Transverse colon (tissue), 4 donors: ENCODE data around the gene OXTR. TPM values are rescaled to one million over a fixed set of nuclear protein-coding genes. Genes with fewer than 3 reads are reported as not detected.
"Not testable (repeated sequence)": the region's sequence is repeated elsewhere in the genome, so short reads cannot be mapped to it uniquely, and the experiment has no call there.

ENCODE experiments used
- DNase-seq: peaks from one replicate; pipeline ENCODE4 v3.0.0-alpha.2; 2019
- H3K27ac ChIP-seq, 4 donors: fragments of 200-600 bp; sonication (generic); 2 replicates each; pipeline ENCODE4 v1.5.1; 2016 to 2018; ENCODE audit warnings: inconsistent platforms in 4 of 4
- H3K27me3 ChIP-seq: fragments of 200-600 bp; sonication (generic); 2 replicates; pipeline ENCODE4 v1.5.1; 2017; ENCODE audit warnings: inconsistent platforms
- H3K36me3 ChIP-seq, 4 donors: fragments of 200-600 bp; sonication (generic); 2 replicates each; pipeline ENCODE4 v1.5.1; 2017 to 2019; ENCODE audit warnings: inconsistent platforms in 4 of 4
- H3K4me1 ChIP-seq, 4 donors: fragments of 200-600 bp; sonication (generic); 2 replicates each; pipeline ENCODE4 v1.5.1; 2017 to 2020; ENCODE audit warnings: inconsistent platforms in 4 of 4
- H3K4me3 ChIP-seq, 4 donors: fragments of 200-600 bp; sonication (generic); 1 replicate in 1 of 4; 2 replicates in 3 of 4; pipeline versions ENCODE4 v1.5.1 to v1.6.1; 2017 to 2019; ENCODE audit warnings: inconsistent platforms in 4 of 4
- H3K9me3 ChIP-seq, 2 donors: fragments of 200-600 bp; sonication (generic); 2 replicates each; pipeline ENCODE4 v1.5.1; 2017 to 2019; ENCODE audit warnings: inconsistent platforms in 2 of 2
- EP300 ChIP-seq: sonication (generic); formaldehyde crosslinking; IDR thresholded peaks from one replicate; pipeline ENCODE4 v1.6.1; 2017; ENCODE audit warnings: antibody characterized with exemption, low read depth
- POLR2A ChIP-seq: fragments of 450-650 bp; IDR thresholded peaks from one replicate; pipeline ENCODE4 v1.6.1; 2016; ENCODE audit warnings: antibody characterized with exemption, mild to moderate bottlenecking, moderate library complexity
- POLR2AphosphoS5 ChIP-seq, 3 donors: sonication (generic); formaldehyde crosslinking; IDR thresholded peaks; one replicate each; pipeline ENCODE4 v1.6.1; 2016; ENCODE audit warnings: antibody characterized with exemption in 3 of 3
- WGBS, 2 donors: methylation state at CpG; one replicate each; pipeline ENCODE4 v1.1.5; 2018; ENCODE audit warnings: low coverage in 1 of 2; 5-methylcytosine and 5-hydroxymethylcytosine counted together
- in situ Hi-C, 4 donors: fragments of 200-750 bp; cut with MboI; loops; one replicate each; pipeline versions ENCODE4 v1.15.0 to v1.15.1; 2017; ENCODE audit warnings: low sequenced_read_pairs in 3 of 4, low pct_ligation_motif_present in 1 of 4, low pct_unique_long_range_greater_than_20kb in 1 of 4
- intact Hi-C: fragments of 100-400 bp; cut with DNase I; formaldehyde crosslinking; loops from one replicate; pipeline ENCODE4 v1.15.1; 2023; ENCODE audit warnings: low total_unique reads
- total RNA-seq, 4 donors: library from RNA; depleted of rRNA; stranded (reverse); fragments of >200 nt; gene quantifications; one replicate each; pipeline ENCODE4 v1.1.0, GENCODE V29; 2016
- TF ChIP-seq, protein P1 (sequence below), 5 experiments: fragments of 200-600 bp in 3 of 5; fragments of 450-650 bp in 2 of 5; sonication (generic) in 3 of 5; IDR thresholded peaks; 1 replicate in 2 of 5; 2 replicates in 3 of 5; pipeline ENCODE4 v1.5.1; 2016 to 2017; ENCODE audit warnings: antibody characterized with exemption in 5 of 5, inconsistent platforms in 3 of 5, mild to moderate bottlenecking in 2 of 5, moderate library complexity in 1 of 5

The OXTR gene
- total RNA-seq, 4 donors from 2014 or later: 0.27 to 1.1 TPM; not detected in 2

- Histone ChIP-seq H3K36me3 (no peaks in the 10 kb centered on the region), H3K4me1 (no peaks in the 10 kb centered on the region), H3K27ac (no peak overlapping the region), H3K4me3 (no peak overlapping the region), H3K27me3 (no peaks in the 10 kb centered on the region), H3K9me3 (no peaks in the 10 kb centered on the region)
- in situ Hi-C loops (no loop called here), intact Hi-C loops (no loop called here)
- no peak for DNase-seq
- 57 to 67% methylated on average over 4 to 9 of the region's 9 CpGs for WGBS, 2 donors
- no peak for TF ChIP-seq POLR2A
- no peak for TF ChIP-seq EP300
- TF ChIP-seq, protein P1, sequence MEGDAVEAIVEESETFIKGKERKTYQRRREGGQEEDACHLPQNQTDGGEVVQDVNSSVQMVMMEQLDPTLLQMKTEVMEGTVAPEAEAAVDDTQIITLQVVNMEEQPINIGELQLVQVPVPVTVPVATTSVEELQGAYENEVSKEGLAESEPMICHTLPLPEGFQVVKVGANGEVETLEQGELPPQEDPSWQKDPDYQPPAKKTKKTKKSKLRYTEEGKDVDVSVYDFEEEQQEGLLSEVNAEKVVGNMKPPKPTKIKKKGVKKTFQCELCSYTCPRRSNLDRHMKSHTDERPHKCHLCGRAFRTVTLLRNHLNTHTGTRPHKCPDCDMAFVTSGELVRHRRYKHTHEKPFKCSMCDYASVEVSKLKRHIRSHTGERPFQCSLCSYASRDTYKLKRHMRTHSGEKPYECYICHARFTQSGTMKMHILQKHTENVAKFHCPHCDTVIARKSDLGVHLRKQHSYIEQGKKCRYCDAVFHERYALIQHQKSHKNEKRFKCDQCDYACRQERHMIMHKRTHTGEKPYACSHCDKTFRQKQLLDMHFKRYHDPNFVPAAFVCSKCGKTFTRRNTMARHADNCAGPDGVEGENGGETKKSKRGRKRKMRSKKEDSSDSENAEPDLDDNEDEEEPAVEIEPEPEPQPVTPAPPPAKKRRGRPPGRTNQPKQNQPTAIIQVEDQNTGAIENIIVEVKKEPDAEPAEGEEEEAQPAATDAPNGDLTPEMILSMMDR (IDR thresholded peaks at IDR 0.05): no peak
- no peak for TF ChIP-seq POLR2AphosphoS5 (IDR thresholded peaks at IDR 0.05)
Measured at GRCh38 chr3:8727605-8728512, 41.6 kb downstream of the OXTR start.

DNA sequence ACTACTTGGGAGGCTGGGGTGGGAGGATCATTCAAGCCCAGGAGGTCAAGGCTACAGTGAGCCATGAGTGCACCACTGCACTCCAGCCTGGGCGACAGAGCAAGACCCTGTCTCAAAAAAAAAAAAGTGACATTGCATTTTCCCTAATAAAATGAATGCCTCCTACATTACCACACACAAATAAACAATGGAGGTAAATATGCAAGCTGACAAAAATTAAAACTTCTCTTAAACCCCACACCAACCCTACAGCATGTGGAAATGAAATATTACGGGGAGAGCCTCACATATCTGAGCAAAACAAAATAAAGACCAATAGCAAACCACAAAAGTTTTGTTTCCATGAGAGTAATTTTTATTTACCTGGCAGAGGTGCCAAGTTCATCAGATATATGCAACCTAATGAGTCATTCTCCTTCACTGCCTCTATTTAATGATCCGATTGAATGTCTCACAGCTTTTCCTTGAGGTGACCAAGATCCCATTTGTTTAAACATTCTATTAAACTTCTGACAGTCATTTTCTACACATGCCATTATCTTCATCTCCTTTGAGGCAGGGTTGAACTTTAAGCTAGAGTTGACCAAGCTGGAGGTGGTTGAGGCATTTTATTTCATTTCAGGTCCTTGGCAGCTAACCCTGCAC, 45.2 kb downstream of the OXTR start:
- TF ChIP-seq, protein P1 (IDR thresholded peaks at IDR 0.05): no peak
- TF ChIP-seq EP300: no peak
- H3K27me3 ChIP-seq: no peaks in the 10 kb centered on the region
- H3K4me3 ChIP-seq: no peak overlapping the region
- no peaks in the 10 kb centered on the region for H3K9me3 ChIP-seq
- no peaks in the 10 kb centered on the region for H3K4me1 ChIP-seq
- in situ Hi-C loops: no loop called here
- intact Hi-C loops: no loop called here
- no peaks in the 10 kb centered on the region for H3K36me3 ChIP-seq
- DNase-seq: no peak
- H3K27ac ChIP-seq: no peak overlapping the region
- WGBS, 2 donors: 67 to 76% methylated on average over 2 to 3 of the region's 3 CpGs

- TF ChIP-seq POLR2A (no peak), EP300 (no peak), POLR2AphosphoS5 (IDR thresholded peaks at IDR 0.05) (no peak)
- TF ChIP-seq, protein P1 (IDR thresholded peaks at IDR 0.05): no peak
- H3K4me1 ChIP-seq: no peaks in the 10 kb centered on the region
- H3K36me3 ChIP-seq: no peaks in the 10 kb centered on the region
- intact Hi-C loops (no loop called here), in situ Hi-C loops (no loop called here)
- H3K4me3 ChIP-seq: no peak overlapping the region
- 67 to 68% methylated on average over 3 of the region's 3 CpGs for WGBS, 2 donors
- H3K9me3 ChIP-seq: no peaks in the 10 kb centered on the region
- H3K27ac ChIP-seq: no peak overlapping the region
- H3K27me3 ChIP-seq: no peaks in the 10 kb centered on the region
- no peak for DNase-seq
Measured at GRCh38 chr3:8723612-8724011, 45.8 kb downstream of the OXTR start.

- in situ Hi-C loops: no loop called here
Measured at GRCh38 chr3:8722808-8723207, 46.6 kb downstream of the OXTR start.

GRCh38 chr3:8715757-8716156, 53.7 kb downstream of the OXTR start:
- H3K4me3 ChIP-seq, H3K27ac ChIP-seq, DNase-seq, intact Hi-C loops, H3K36me3 ChIP-seq, in situ Hi-C loops, H3K9me3 ChIP-seq, H3K4me1 ChIP-seq, H3K27me3 ChIP-seq: not testable (repeated sequence)
- WGBS, 2 donors: 83 to 87% methylated on average over 5 to 12 of the region's 12 CpGs

More at GRCh38 chr3:8722808-8723207, 46.6 kb downstream of the OXTR start:
- Histone ChIP-seq H3K36me3 (no peaks in the 10 kb centered on the region), H3K27ac (no peak overlapping the region), H3K27me3 (no peaks in the 10 kb centered on the region), H3K4me1 (no peaks in the 10 kb centered on the region), H3K9me3 (no peaks in the 10 kb centered on the region), H3K4me3 (no peak overlapping the region)
- DNase-seq: no peak
- 51 to 65% methylated on average over 3 to 5 of the region's 5 CpGs for WGBS, 2 donors
- TF ChIP-seq POLR2A (no peak), EP300 (no peak), POLR2AphosphoS5 (IDR thresholded peaks at IDR 0.05) (no peak)
- TF ChIP-seq, protein P1 (IDR thresholded peaks at IDR 0.05): no peak
- intact Hi-C loops: no loop called here
